KOPT-K1 (cell line): ENCODE measurements around the gene SLC7A7.
"Not testable (repeated sequence)": the region's sequence is repeated elsewhere in the genome, so short reads cannot be mapped to it uniquely, and the experiment has no call there.

Experiments used
- H3K27ac ChIP-seq: fragments of 200-600 bp; sonication (generic); 2 replicates; pipeline ENCODE4 v1.5.1; 2016; ENCODE audit warnings: antibody characterized with exemption, mild to moderate bottlenecking, low read depth, low read length; ENCODE audit not compliant: poor library complexity, severe bottlenecking
- H3K36me3 ChIP-seq: fragments of 200-600 bp; sonication (generic); 2 replicates; pipeline ENCODE4 v1.5.1; 2017; ENCODE audit warnings: antibody characterized with exemption, mild to moderate bottlenecking, low read length, moderate library complexity; ENCODE audit not compliant: insufficient read depth
- H3K9me3 ChIP-seq: fragments of 200-600 bp; sonication (generic); 2 replicates; pipeline ENCODE4 v1.5.1; 2017; ENCODE audit warnings: antibody characterized with exemption, low read length, mild to moderate bottlenecking; ENCODE audit not compliant: insufficient read depth, poor library complexity, severe bottlenecking

The SLC7A7 gene

DNA sequence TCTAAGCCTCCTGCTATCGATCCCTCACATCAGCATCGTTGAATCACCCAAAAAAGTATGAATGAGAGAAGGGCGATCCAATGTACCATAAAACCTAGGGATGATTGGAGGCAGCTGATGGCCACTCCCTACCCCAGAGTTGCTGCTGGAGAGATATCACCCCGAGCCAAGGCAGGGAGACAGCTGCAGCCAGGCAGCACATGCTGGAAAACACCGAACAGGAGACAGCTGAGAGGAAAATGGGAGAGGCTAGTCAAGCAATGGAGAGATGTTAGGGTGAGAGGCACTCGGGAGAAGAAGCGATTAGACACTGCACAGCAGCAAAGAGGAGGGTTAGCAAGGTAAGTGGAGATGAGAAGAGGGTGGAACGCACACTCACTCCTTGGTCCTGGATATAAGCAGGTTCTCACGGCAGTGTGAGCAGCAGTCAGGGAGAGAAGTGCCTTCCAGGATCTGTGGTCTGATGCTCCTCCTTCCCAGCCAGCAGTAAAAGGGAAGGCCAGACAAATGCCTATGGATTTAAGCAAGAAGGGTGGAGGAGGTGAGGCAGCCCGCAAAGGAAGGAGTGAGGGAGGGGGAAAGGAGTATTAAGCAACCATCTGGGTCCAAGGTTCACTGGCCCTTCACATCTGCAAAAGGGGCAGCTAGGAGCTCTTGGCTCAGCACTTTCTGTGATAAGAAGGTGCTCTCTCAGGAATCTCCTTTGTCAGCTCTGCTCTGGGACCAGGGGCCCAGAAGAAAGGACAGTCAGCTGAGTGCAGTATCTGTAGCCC is at the start of gene SLC7A7:
TSS of gene SLC7A7 (minus strand) at position 495 of the 773 bp plus-strand sequence. CDS start 2,037 bp downstream, outside the sequence.
- H3K36me3 ChIP-seq = no peaks in the 10 kb centered on the region
- H3K9me3 ChIP-seq = no peaks in the 10 kb centered on the region
- no peak within 1 kb of the TSS for H3K27ac ChIP-seq

- H3K36me3 ChIP-seq = no peaks in the 10 kb centered on the region
- no peaks in the 10 kb centered on the region for H3K9me3 ChIP-seq
- no peak overlapping the region for H3K27ac ChIP-seq
Observed at GRCh38 chr14:22864979-22865378, 49.7 kb upstream of the SLC7A7 start.

DNA sequence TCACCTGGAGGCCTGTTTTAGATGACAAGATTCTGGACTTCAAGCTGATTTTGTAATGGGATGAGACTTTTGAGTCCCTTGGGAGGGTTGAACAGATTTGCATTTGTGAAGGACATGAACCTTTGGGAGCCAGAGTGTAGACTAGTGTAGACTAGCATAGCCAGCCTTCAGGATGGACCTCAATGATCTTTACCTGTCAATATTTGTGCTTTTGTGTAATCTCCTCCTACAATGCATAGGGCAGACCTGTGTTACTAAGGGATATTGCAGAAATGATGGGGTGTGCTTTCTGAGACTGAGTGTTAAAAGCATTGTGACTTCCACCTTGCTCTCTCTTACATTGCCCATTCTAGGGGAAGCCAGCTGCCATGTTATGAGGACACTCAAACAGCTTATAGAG is 46.4 kb upstream of the SLC7A7 start:
- peaks cover 6% of the 10 kb centered on the region for H3K9me3 ChIP-seq
- H3K36me3 ChIP-seq = no peaks in the 10 kb centered on the region
- H3K27ac ChIP-seq = no peak overlapping the region

DNA sequence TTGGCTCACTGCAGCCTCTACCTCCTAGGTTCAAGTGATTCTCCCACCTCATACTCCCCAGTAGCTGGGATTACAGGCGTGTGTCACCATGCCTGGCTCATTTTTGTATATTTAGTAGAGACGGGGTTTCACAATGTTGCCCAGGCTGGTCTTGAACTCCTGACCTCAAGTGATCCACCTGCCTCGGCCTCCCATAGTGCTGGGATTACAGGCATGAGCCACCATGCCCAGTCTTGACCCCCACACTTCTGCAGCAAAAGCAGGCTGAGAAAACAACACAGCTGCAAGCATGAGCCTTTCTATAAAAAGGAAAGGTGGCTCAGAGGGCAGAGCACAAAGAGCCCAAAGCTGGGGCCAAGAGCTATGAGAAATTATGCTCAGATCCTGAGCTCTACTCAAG is 45.1 kb upstream of the SLC7A7 start:
- H3K36me3 ChIP-seq, H3K9me3 ChIP-seq, H3K27ac ChIP-seq: not testable (repeated sequence)

DNA sequence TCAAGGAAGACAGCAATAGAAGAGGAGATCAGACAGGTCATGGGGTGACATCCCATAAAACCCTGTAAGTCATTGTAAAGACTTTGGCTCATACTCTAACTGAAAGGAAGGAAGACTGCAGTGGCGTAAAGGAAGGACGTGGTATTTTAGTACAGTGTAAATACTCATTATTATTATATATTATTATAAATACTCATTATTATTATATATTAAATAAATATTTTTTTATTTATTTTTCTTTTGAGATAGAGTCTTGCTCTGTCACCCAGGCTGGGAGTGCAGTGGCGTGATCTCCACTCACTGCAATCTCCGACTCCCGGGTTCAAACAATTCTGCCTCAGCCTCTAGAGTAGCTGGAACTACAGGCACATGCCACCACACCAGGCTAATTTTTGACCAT is 41.2 kb upstream of the SLC7A7 start:
- Histone ChIP-seq H3K36me3 (no peaks in the 10 kb centered on the region), H3K9me3 (peaks cover 6% of the 10 kb centered on the region)

DNA sequence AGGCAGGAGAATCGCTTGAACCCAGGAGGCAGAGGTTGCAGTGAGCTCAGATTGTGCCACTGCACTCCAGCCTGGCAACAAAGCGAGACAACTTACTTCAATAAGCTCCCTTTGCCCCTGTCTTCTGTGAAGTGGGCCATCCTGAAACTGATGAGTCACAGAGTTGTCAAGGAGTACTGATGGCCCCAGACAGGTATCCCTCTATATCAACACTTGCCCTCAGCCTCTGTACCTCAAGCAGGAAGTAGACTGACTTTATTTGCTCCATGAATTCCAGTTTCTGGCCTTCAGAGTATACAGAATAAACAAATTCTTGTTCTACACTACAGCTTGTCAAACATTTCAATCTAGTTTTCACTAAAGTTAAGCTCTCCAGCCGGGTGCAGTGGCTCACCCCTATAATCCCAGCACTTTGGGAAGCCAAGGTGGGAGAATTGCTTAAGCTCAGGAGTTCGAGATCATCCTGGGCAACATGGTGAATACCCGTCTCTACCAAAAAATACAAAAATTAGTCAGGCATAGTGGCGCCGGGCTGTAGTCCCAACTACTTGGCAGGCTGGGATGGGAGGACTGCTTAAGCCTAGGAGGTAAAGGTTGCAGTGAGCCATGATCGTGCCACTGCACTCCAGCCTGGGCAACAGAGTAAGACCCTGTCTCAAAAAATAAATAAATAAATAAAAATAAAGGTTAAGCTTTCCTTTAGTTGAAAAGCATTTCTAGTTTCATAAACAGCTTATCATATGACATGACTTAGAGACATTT is 39.9 kb upstream of the SLC7A7 start:
- Histone ChIP-seq H3K36me3 (no peaks in the 10 kb centered on the region), H3K27ac (no peak overlapping the region), H3K9me3 (peaks cover 6% of the 10 kb centered on the region)

More for the DNA sequence above, 41.2 kb upstream of the SLC7A7 start:
- no peak overlapping the region for H3K27ac ChIP-seq

GRCh38 chr14:22854296-22854695 is 39.1 kb upstream of the SLC7A7 start:
- not testable (repeated sequence) for H3K36me3 ChIP-seq, H3K9me3 ChIP-seq, H3K27ac ChIP-seq

GRCh38 chr14:22852940-22853767 is 37.9 kb upstream of the SLC7A7 start:
- Histone ChIP-seq H3K36me3 (no peaks in the 10 kb centered on the region), H3K9me3 (peaks cover 6% of the 10 kb centered on the region), H3K27ac (no peak overlapping the region)

- H3K9me3 ChIP-seq = peaks cover 6% of the 10 kb centered on the region
- no peak overlapping the region for H3K27ac ChIP-seq
Observed at GRCh38 chr14:22852599-22852939, 37.3 kb upstream of the SLC7A7 start.

GRCh38 chr14:22852178-22852577 is 36.9 kb upstream of the SLC7A7 start:
- H3K36me3 ChIP-seq, H3K27ac ChIP-seq, H3K9me3 ChIP-seq: not testable (repeated sequence)

More at GRCh38 chr14:22852599-22852939, 37.3 kb upstream of the SLC7A7 start:
- no peaks in the 10 kb centered on the region for H3K36me3 ChIP-seq

DNA sequence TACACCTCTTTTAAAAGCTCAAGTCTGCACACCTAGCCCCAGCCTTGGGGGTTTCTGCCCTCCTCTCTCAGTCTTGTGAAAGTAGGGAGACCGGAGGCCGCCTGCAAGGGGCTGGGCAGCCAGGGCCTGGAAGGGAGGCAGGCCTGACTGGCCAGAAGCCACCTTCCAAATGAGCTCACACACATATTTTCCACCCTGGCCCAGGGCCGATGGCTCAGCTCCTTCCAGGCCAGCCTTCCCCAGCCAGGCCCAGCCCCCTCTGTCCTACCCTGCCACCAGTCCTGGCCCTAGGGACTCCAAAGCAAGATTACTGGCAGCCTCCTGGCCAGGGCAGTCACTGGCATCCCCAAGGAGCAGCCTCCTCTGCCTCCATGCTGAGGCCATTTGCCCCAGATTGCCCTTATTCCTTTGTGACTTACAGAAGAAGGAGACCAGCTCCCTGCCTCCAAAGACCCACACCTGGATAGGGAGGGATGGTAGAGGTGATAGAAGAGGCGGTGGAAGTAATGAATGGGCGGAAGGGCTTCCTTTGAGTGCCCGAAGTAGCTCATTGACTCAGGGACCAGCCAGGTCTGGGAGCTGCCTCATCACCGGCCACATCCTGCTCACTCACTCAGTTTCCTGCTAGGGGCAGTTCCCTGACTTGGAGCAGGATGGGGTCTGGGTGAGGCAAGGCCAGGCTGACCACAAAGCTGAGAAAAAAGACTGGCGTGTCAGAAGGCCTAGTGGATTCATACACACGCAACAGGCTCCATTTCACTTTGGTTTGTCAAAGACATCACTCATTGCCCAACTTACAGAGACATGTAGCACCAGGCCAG is 35.9 kb upstream of the SLC7A7 start:
- no peaks in the 10 kb centered on the region for H3K36me3 ChIP-seq
- H3K27ac ChIP-seq = no peak overlapping the region
- H3K9me3 ChIP-seq = no peaks in the 10 kb centered on the region

DNA sequence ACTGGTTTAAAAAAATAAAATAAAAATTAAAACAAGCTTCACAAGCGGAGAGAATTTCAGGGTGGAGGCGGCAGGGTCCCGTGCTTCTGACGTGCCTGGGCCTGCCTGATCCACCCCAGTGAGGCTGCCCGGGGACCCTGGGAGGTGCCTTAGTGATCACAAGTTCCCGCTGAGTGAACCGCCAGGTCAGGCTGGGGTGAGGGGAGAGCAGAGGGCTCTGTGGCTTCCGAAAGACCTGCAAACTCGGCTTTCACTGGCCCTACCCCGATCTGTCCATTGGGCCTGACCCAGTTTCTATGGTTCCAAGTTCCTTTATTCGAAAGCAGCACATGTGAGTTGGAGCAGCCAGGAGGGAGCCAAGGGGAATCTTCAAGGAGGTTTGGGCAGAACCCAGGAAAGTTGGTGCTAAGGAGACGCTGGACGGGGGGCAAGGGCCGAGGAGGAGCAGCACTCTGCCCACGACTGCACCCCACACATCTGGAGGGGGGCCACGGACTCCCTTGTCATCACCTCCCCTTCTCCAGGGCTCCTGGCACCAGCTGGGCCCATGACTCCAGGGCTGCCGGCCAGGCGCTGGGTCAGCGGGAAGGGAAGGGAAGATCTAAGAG is 34.1 kb upstream of the SLC7A7 start:
- Histone ChIP-seq H3K9me3 (no peaks in the 10 kb centered on the region), H3K27ac (no peak overlapping the region), H3K36me3 (no peaks in the 10 kb centered on the region)

GRCh38 chr14:22848351-22849164 is 33.3 kb upstream of the SLC7A7 start:
- Histone ChIP-seq H3K27ac (no peak overlapping the region), H3K9me3 (no peaks in the 10 kb centered on the region), H3K36me3 (no peaks in the 10 kb centered on the region)
